Right lobe of liver (tissue), 6 donors: Measurements from ENCODE around the gene RAET1G. TPM values are rescaled to one million over a fixed set of nuclear protein-coding genes. Genes with fewer than 3 reads are reported as not detected.
A peak's percentile ranks its signal among the peaks of the same experiment; 100 is the strongest.
"Not testable (repeated sequence)": the region's sequence is repeated elsewhere in the genome, so short reads cannot be mapped to it uniquely, and the experiment has no call there.

ENCODE experiments used
- ATAC-seq, 4 donors: fragments of 200-7000 bp; cut with Tn5 transposase; one replicate each; pipeline ENCODE4 v1.9.1; 2020; ENCODE audit warnings: mild to moderate bottlenecking in 4 of 4, moderate library complexity in 4 of 4
- DNase-seq, 3 donors: peaks; one replicate each; pipeline ENCODE4 v3.0.0-alpha.2; 2020
- H3K27ac ChIP-seq, 3 donors: fragments of 200-600 bp; one replicate each; pipeline ENCODE4 v1.8.0; 2022
- H3K27me3 ChIP-seq, 2 donors: fragments of 200-600 bp; one replicate each; pipeline ENCODE4 v1.8.0; 2022
- H3K36me3 ChIP-seq, 4 donors: fragments of 200-600 bp; sonication (generic) in 1 of 4; one replicate each; pipeline versions ENCODE4 v1.5.1 to v1.8.0; 2017 to 2022; ENCODE audit warnings: control low read depth in 1 of 4
- H3K4me1 ChIP-seq, 4 donors: fragments of 200-600 bp; sonication (generic) in 1 of 4; one replicate each; pipeline versions ENCODE4 v1.5.1 to v1.8.0; 2017 to 2022; ENCODE audit warnings: control low read depth in 1 of 4
- H3K4me3 ChIP-seq, 3 donors: fragments of 200-600 bp; one replicate each; pipeline ENCODE4 v1.8.0; 2022
- H3K9me3 ChIP-seq, 4 donors: fragments of 200-600 bp; sonication (generic) in 1 of 4; one replicate each; pipeline versions ENCODE4 v1.5.1 to v1.8.0; 2017 to 2022; ENCODE audit warnings: control low read depth in 1 of 4
- CTCF ChIP-seq, 4 donors: fragments of 200-600 bp in 3 of 4; fragments of 450-650 bp in 1 of 4; IDR thresholded peaks; one replicate each; pipeline versions ENCODE4 v1.5.1 to v1.8.0; 2016 to 2022; ENCODE audit warnings: antibody characterized with exemption in 4 of 4, mild to moderate bottlenecking in 2 of 4
- POLR2A ChIP-seq: fragments of 450-650 bp; IDR thresholded peaks from one replicate; pipeline ENCODE4 v1.6.1; 2017; ENCODE audit warnings: antibody characterized with exemption, mild to moderate bottlenecking
- WGBS: methylation state at CpG from one replicate; pipeline ENCODE4 v1.1.6; 2018; ENCODE audit warnings: low coverage, low lambda C conversion rate; ENCODE audit not compliant: insufficient coverage; ENCODE audit errors: missing lambda C conversion rate; 5-methylcytosine and 5-hydroxymethylcytosine counted together
- intact Hi-C, 2 donors: fragments of 100-400 bp; cut with DNase I; formaldehyde crosslinking; loops; one replicate each; pipeline versions ENCODE4 v1.11.2 to v1.14.1; 2022
- total RNA-seq, 6 experiments: library from RNA; depleted of rRNA in 2 of 6; stranded (reverse); fragments of >200 nt in 2 of 6; fragmentation: NEBNext Ultra II Directional in 3 of 6; extraction: Animal tissue kit (Norgen Biotek cat#: 25700) in 3 of 6; gene quantifications; one replicate each; pipeline versions ENCODE4 v1.1.0 to v1.2.4, GENCODE V29; 2016 to 2023
- donor health status: DM: no; HTN: yes; CAD: no.
- donor health status: DM: no; HTN: no; CAD: no.
- donor health status: DM: no; HTN: no; CAD: no.
- donor health status: DM: no; HTN: yes; CAD: no.
- donor health status: DM: no; HTN: yes; CAD: no.

RAET1G gene
- total RNA-seq, 6 experiments from 2014 or later = not detected

- intact Hi-C loops = no loop called here
- ATAC-seq (peak in 3 of 4 donors; percentile 2 to 17 (median 8)), DNase-seq (no peak)
- H3K27me3 ChIP-seq = peaks cover 8 to 49% of the 10 kb centered on the region in 2 donors
- WGBS = 3% methylated on average over 18 of the region's 58 CpGs
- TF ChIP-seq POLR2A (no peak), CTCF (IDR thresholded peaks at IDR 0.05) (no peak)
- H3K27ac ChIP-seq = no peak overlapping the region
- no peaks in the 10 kb centered on the region for H3K9me3 ChIP-seq
- H3K36me3 ChIP-seq = no peaks in the 10 kb centered on the region
- peak overlapping the region; percentile 29 to 50 (median 38) for H3K4me3 ChIP-seq
- H3K4me1 ChIP-seq = peaks cover 0 to 16% (median 4%) of the 10 kb centered on the region in 4 donors
Observed at GRCh38 chr6:149938571-149939355, 15.8 kb upstream of the RAET1G start.

GRCh38 chr6:149938013-149938570 is 15.2 kb upstream of the RAET1G start:
- H3K27me3 ChIP-seq = peaks cover 8 to 49% of the 10 kb centered on the region in 2 donors
- peak in 1 of 4 donors; percentile 6 for TF ChIP-seq CTCF (IDR thresholded peaks at IDR 0.05)

GRCh38 chr6:149936743-149937142 is 13.8 kb upstream of the RAET1G start:
- Histone ChIP-seq H3K27me3 (peaks cover 8 to 43% of the 10 kb centered on the region in 2 donors), H3K4me3 (no peak overlapping the region), H3K9me3 (no peaks in the 10 kb centered on the region), H3K36me3 (no peaks in the 10 kb centered on the region), H3K4me1 (peaks cover 0 to 16% (median 4%) of the 10 kb centered on the region in 4 donors), H3K27ac (no peak overlapping the region)
- whole genome bisulfite sequencing = 13% methylated on average over 1 of the region's 2 CpGs
- DNase-seq (no peak), ATAC-seq (no peak)
- TF ChIP-seq CTCF (IDR thresholded peaks at IDR 0.05) = no peak
- no peak for TF ChIP-seq POLR2A
- intact Hi-C loops = no loop called here

More at GRCh38 chr6:149938013-149938570, 15.2 kb upstream of the RAET1G start:
- H3K27ac ChIP-seq, H3K36me3 ChIP-seq, intact Hi-C loops, DNase-seq, H3K9me3 ChIP-seq: not testable (repeated sequence)
- WGBS = 5% methylated on average over 16 of the region's 20 CpGs
- peak; percentile 19 to 41 (median 36) for ATAC-seq
- Histone ChIP-seq H3K4me3 (peak overlapping the region; percentile 29 to 50 (median 38)), H3K4me1 (peaks cover 0 to 16% (median 4%) of the 10 kb centered on the region in 4 donors)

GRCh38 chr6:149935668-149936067 is 12.7 kb upstream of the RAET1G start:
- H3K27ac ChIP-seq = no peak overlapping the region
- no peaks in the 10 kb centered on the region for H3K9me3 ChIP-seq
- peaks cover 6 to 38% of the 10 kb centered on the region in 2 donors for H3K27me3 ChIP-seq
- intact Hi-C loops = no loop called here
- peaks cover 0 to 10% (median 4%) of the 10 kb centered on the region in 4 donors for H3K4me1 ChIP-seq
- no peak for DNase-seq
- no peak overlapping the region for H3K4me3 ChIP-seq
- TF ChIP-seq POLR2A (no peak), CTCF (IDR thresholded peaks at IDR 0.05) (no peak)
- 45% methylated on average over 2 of the region's 2 CpGs for WGBS
- ATAC-seq = no peak
- no peaks in the 10 kb centered on the region for H3K36me3 ChIP-seq
